8988T (cell line): ENCODE results near the gene ACP2.
"Not testable (repeated sequence)": the region's sequence is repeated elsewhere in the genome, so short reads cannot be mapped to it uniquely, and the experiment has no call there.

Experiments used
- DNase-seq: peaks from one replicate; pipeline ENCODE4 v3.0.0; 2011

Gene ACP2

DNA sequence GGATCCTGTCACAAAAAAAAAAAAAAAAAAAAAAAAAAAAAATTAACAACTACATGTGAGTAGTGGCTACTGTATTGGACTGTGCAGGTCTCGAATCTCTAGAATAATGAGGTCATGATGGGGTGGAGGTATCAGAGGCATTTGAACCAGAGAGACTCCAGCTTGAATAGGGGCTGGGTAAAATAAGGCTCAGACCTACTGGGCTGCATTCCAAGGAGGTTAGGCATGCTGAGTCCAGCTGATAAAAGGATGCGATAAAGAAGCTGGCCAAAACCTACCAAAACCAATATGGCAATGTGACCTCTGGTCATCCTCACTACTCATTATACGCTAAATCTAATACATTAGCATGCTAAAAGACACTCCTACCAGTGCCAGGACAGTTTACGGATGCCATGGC is 56.5 kb downstream of the ACP2 start:
- no peak for DNase-seq

DNA sequence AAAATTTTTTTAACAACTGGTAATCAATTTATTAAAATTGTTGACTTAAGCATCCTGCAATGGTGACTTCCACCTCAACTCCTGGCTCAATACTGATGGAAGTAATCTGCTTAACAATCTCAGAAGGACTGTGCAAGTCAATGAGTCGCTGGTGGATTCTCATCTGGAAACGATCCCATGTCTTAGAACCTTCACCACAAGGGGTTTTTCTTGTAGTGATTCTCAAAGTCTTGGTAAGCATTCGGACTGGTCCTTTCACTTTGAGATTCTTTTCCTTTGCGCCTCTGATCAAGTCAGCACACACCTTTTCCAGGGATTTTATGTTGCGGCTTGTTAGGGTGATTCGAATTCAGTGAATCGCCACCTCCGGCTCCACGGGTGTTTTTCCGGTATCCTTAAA is 57.5 kb downstream of the ACP2 start:
- not testable (repeated sequence) for DNase-seq
